Measurements from ENCODE around the gene PTPRG. TPM values are rescaled to one million over a fixed set of nuclear protein-coding genes. Genes with fewer than 3 reads are reported as not detected.

Gene PTPRG
- total RNA-seq, 1 experiment from 2014 or later: 32.1 TPM

- intact Hi-C loops (cut with micrococcal nuclease): no loop called here
- H3K36me3 ChIP-seq (ENCODE audit: control insufficient read depth in 1 of 2, insufficient read depth in 2 of 2, low read length in 2 of 2): no peaks in the 10 kb centered on the region
- H3K4me1 ChIP-seq (ENCODE audit: control insufficient read depth in 1 of 2, insufficient read depth in 2 of 2, low read length in 2 of 2): peaks cover 0 to 6% of the 10 kb centered on the region in 2 experiments; a peak in 2 of 4 replicates
- H3K4me3 ChIP-seq (replicated peaks in 1 of 2; ENCODE audit: low read depth in 1 of 2, low read length in 2 of 2): no peak overlapping the region
- no peak for DNase-seq (ENCODE audit: low read depth, low spot score)
- H3K9ac ChIP-seq (ENCODE audit: low read length): no peak overlapping the region
- H3K4me2 ChIP-seq (ENCODE audit: low read length): no peak overlapping the region
- ChIA-PET CTCF (no interaction called here), RAD21 (ENCODE audit: low non-redundant PET in 1 of 2, low total read pairs in 2 of 2, uncharacterized antibody in 2 of 2, unreplicated experiment in 2 of 2) (no interaction called here), POLR2A (no interaction called here)
- no peaks in the 10 kb centered on the region for H3K9me3 ChIP-seq (ENCODE audit: control insufficient read depth in 1 of 2, insufficient read depth in 1 of 2, low read depth in 1 of 2, low read length in 2 of 2)
- no peaks in the 10 kb centered on the region for H4K20me1 ChIP-seq (ENCODE audit: insufficient read depth)
- ATAC-seq: no peak
- no peak overlapping the region for H2AFZ ChIP-seq (ENCODE audit: low read depth, low read length, poor library complexity, severe bottlenecking)
- no peaks in the 10 kb centered on the region for H3K79me2 ChIP-seq (ENCODE audit: insufficient read depth, low read length)
- H3K27ac ChIP-seq (ENCODE audit: low read depth, low read length): no peak overlapping the region
- no peak for TF ChIP-seq SIN3A (IDR thresholded peaks at IDR 0.05; ENCODE audit: low read depth)
- TF ChIP-seq, protein P1, sequence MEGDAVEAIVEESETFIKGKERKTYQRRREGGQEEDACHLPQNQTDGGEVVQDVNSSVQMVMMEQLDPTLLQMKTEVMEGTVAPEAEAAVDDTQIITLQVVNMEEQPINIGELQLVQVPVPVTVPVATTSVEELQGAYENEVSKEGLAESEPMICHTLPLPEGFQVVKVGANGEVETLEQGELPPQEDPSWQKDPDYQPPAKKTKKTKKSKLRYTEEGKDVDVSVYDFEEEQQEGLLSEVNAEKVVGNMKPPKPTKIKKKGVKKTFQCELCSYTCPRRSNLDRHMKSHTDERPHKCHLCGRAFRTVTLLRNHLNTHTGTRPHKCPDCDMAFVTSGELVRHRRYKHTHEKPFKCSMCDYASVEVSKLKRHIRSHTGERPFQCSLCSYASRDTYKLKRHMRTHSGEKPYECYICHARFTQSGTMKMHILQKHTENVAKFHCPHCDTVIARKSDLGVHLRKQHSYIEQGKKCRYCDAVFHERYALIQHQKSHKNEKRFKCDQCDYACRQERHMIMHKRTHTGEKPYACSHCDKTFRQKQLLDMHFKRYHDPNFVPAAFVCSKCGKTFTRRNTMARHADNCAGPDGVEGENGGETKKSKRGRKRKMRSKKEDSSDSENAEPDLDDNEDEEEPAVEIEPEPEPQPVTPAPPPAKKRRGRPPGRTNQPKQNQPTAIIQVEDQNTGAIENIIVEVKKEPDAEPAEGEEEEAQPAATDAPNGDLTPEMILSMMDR (IDR thresholded peaks at IDR 0.05 in 2 of 3, conservative IDR thresholded peaks at IDR 0.05 in 1 of 3; ENCODE audit: borderline replicate concordance in 1 of 3, insufficient read depth in 1 of 3, low read depth in 2 of 3, low read length in 2 of 3): no peak
- TF ChIP-seq POLR2AphosphoS5 (IDR thresholded peaks at IDR 0.05; ENCODE audit: low read depth, low read length): no peak
- TF ChIP-seq POLR2A (IDR thresholded peaks at IDR 0.05; ENCODE audit: borderline replicate concordance, extremely low read depth, insufficient read depth, insufficient read length): no peak
- TF ChIP-seq RAD21 (IDR thresholded peaks at IDR 0.05; ENCODE audit: low read depth): no peak
- TF ChIP-seq, protein P2, sequence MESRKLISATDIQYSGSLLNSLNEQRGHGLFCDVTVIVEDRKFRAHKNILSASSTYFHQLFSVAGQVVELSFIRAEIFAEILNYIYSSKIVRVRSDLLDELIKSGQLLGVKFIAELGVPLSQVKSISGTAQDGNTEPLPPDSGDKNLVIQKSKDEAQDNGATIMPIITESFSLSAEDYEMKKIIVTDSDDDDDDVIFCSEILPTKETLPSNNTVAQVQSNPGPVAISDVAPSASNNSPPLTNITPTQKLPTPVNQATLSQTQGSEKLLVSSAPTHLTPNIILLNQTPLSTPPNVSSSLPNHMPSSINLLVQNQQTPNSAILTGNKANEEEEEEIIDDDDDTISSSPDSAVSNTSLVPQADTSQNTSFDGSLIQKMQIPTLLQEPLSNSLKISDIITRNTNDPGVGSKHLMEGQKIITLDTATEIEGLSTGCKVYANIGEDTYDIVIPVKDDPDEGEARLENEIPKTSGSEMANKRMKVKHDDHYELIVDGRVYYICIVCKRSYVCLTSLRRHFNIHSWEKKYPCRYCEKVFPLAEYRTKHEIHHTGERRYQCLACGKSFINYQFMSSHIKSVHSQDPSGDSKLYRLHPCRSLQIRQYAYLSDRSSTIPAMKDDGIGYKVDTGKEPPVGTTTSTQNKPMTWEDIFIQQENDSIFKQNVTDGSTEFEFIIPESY (IDR thresholded peaks at IDR 0.05; ENCODE audit: extremely low read depth, insufficient replicate concordance, low read length): no peak
- TF ChIP-seq REST (IDR thresholded peaks at IDR 0.05; ENCODE audit: low read depth): no peak
- no peak for TF ChIP-seq TCF7L2 (IDR thresholded peaks at IDR 0.05; ENCODE audit: borderline replicate concordance, extremely low read depth, insufficient read depth, insufficient read length)
- no peak for TF ChIP-seq EGR1 (IDR thresholded peaks at IDR 0.05; ENCODE audit: low read depth)
- no peak for TF ChIP-seq CEBPB (IDR thresholded peaks at IDR 0.05; ENCODE audit: low read depth)
- TF ChIP-seq EZH2phosphoT487 (IDR thresholded peaks at IDR 0.05; ENCODE audit: borderline replicate concordance): no peak
- TF ChIP-seq, protein P3, sequence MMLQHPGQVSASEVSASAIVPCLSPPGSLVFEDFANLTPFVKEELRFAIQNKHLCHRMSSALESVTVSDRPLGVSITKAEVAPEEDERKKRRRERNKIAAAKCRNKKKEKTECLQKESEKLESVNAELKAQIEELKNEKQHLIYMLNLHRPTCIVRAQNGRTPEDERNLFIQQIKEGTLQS (IDR thresholded peaks at IDR 0.05): no peak
- TF ChIP-seq SP1 (IDR thresholded peaks at IDR 0.05; ENCODE audit: low read depth): no peak
- no peak for TF ChIP-seq YY1 (IDR thresholded peaks at IDR 0.05; ENCODE audit: extremely low read depth, insufficient replicate concordance, low read depth, low read length)
- TF ChIP-seq MAX (IDR thresholded peaks at IDR 0.05): no peak
- no peak for TF ChIP-seq JUND (IDR thresholded peaks at IDR 0.05)
- no peak for TF ChIP-seq ELF1 (IDR thresholded peaks at IDR 0.05; ENCODE audit: borderline replicate concordance, low read depth)
- TF ChIP-seq SRF (IDR thresholded peaks at IDR 0.05; ENCODE audit: low read depth): no peak
- TF ChIP-seq FOSL1 (IDR thresholded peaks at IDR 0.05; ENCODE audit: low read depth): no peak
- BruUV-seq (replicated peaks): no TSS peak
- no peaks in the 10 kb centered on the region for H3K9me2 ChIP-seq (ENCODE audit: insufficient read depth)
- no peaks in the 10 kb centered on the region for H3K27me3 ChIP-seq (ENCODE audit: insufficient read depth, low read length)
Measured at GRCh38 chr3:61901986-61902385, 340.6 kb downstream of the PTPRG start.
